Stimulated activated memory B cell treated with anti-CD40 and anti-IgM and Interleukin-4, amounts not matched to agents 10 μg/mL and 1 μg/mL and 100 μg/mL, for 72 hours (primary cell): ENCODE results near the gene MAGI3.
"Not testable (repeated sequence)": the region's sequence is repeated elsewhere in the genome, so short reads cannot be mapped to it uniquely, and the experiment has no call there.

Experiments
- ATAC-seq: fragments of 150-1000 bp; cut with Tn5 transposase; 2 replicates; pipeline ENCODE4 v1.10.0; 2021
- H3K27ac Mint-ChIP-seq: one replicate; pipeline ENCODE4 v1.8.0; 2022; ENCODE audit warnings: mild to moderate bottlenecking, mixed read lengths
- H3K27me3 Mint-ChIP-seq: one replicate; pipeline ENCODE4 v1.8.0; 2022; ENCODE audit warnings: mixed read lengths
- H3K36me3 Mint-ChIP-seq: one replicate; pipeline ENCODE4 v1.8.0; 2022; ENCODE audit warnings: mixed read lengths
- H3K4me1 Mint-ChIP-seq: one replicate; pipeline ENCODE4 v1.8.0; 2022; ENCODE audit warnings: mixed read lengths
- H3K4me3 Mint-ChIP-seq: one replicate; pipeline ENCODE4 v1.8.0; 2022; ENCODE audit warnings: mild to moderate bottlenecking, moderate library complexity, mixed read lengths
- H3K9me3 Mint-ChIP-seq: one replicate; pipeline ENCODE4 v1.8.0; 2022; ENCODE audit warnings: mixed read lengths

The MAGI3 gene

GRCh38 chr1:113391649-113392271 is 1.4 kb downstream of the MAGI3 start:
- Mint-ChIP-seq H3K4me3 (peak overlapping the region; percentile 80), H3K9me3 (no peaks in the 10 kb centered on the region), H3K36me3 (no peaks in the 10 kb centered on the region), H3K27ac (no peak overlapping the region), H3K4me1 (peaks cover 29% of the 10 kb centered on the region), H3K27me3 (peaks cover 29% of the 10 kb centered on the region)
- ATAC-seq: no peak

GRCh38 chr1:113392541-113393128 is 2.3 kb downstream of the MAGI3 start:
- no peaks in the 10 kb centered on the region for H3K36me3 Mint-ChIP-seq
- H3K9me3 Mint-ChIP-seq: no peaks in the 10 kb centered on the region
- no peak for ATAC-seq
- H3K27ac Mint-ChIP-seq: no peak overlapping the region
- no peak overlapping the region for H3K4me3 Mint-ChIP-seq
- H3K4me1 Mint-ChIP-seq: peaks cover 29% of the 10 kb centered on the region
- H3K27me3 Mint-ChIP-seq: peaks cover 29% of the 10 kb centered on the region

GRCh38 chr1:113394043-113394862 is 3.9 kb downstream of the MAGI3 start:
- Mint-ChIP-seq H3K36me3 (no peaks in the 10 kb centered on the region), H3K9me3 (no peaks in the 10 kb centered on the region), H3K27me3 (peaks cover 36% of the 10 kb centered on the region), H3K4me3 (no peak overlapping the region), H3K4me1 (peaks cover 25% of the 10 kb centered on the region), H3K27ac (no peak overlapping the region)
- no peak for ATAC-seq

- Mint-ChIP-seq H3K27ac (no peak overlapping the region), H3K9me3 (no peaks in the 10 kb centered on the region), H3K4me3 (no peak overlapping the region), H3K4me1 (peaks cover 19% of the 10 kb centered on the region), H3K27me3 (peaks cover 33% of the 10 kb centered on the region), H3K36me3 (no peaks in the 10 kb centered on the region)
- ATAC-seq: no peak
These were observed 4.5 kb downstream of the MAGI3 start for GRCh38 chr1:113394863-113395259.

- Mint-ChIP-seq H3K4me1 (peaks cover 19% of the 10 kb centered on the region), H3K27ac (no peak overlapping the region), H3K27me3 (peaks cover 33% of the 10 kb centered on the region), H3K36me3 (no peaks in the 10 kb centered on the region), H3K4me3 (no peak overlapping the region), H3K9me3 (no peaks in the 10 kb centered on the region)
- no peak for ATAC-seq
These were observed 5.8 kb downstream of the MAGI3 start for GRCh38 chr1:113396102-113396501.

- H3K9me3 Mint-ChIP-seq: no peaks in the 10 kb centered on the region
- peaks cover 33% of the 10 kb centered on the region for H3K27me3 Mint-ChIP-seq
- no peak for ATAC-seq
- no peaks in the 10 kb centered on the region for H3K36me3 Mint-ChIP-seq
- H3K27ac Mint-ChIP-seq: no peak overlapping the region
- H3K4me1 Mint-ChIP-seq: peaks cover 14% of the 10 kb centered on the region
- H3K4me3 Mint-ChIP-seq: no peak overlapping the region
These were observed 6.3 kb downstream of the MAGI3 start for GRCh38 chr1:113396585-113396984.

GRCh38 chr1:113399062-113399583 is 8.8 kb downstream of the MAGI3 start:
- ATAC-seq: no peak
- H3K27me3 Mint-ChIP-seq: peaks cover 24% of the 10 kb centered on the region
- no peak overlapping the region for H3K4me3 Mint-ChIP-seq
- H3K27ac Mint-ChIP-seq: no peak overlapping the region
- no peaks in the 10 kb centered on the region for H3K36me3 Mint-ChIP-seq
- H3K9me3 Mint-ChIP-seq: no peaks in the 10 kb centered on the region
- peaks cover 6% of the 10 kb centered on the region for H3K4me1 Mint-ChIP-seq

GRCh38 chr1:113401067-113401466 is 10.8 kb downstream of the MAGI3 start:
- no peak for ATAC-seq
- Mint-ChIP-seq H3K27ac (no peak overlapping the region), H3K4me1 (peaks cover 6% of the 10 kb centered on the region)

GRCh38 chr1:113401728-113402127 is 11.4 kb downstream of the MAGI3 start:
- no peaks in the 10 kb centered on the region for H3K36me3 Mint-ChIP-seq
- H3K4me3 Mint-ChIP-seq: no peak overlapping the region
- no peaks in the 10 kb centered on the region for H3K9me3 Mint-ChIP-seq
- no peak overlapping the region for H3K27ac Mint-ChIP-seq
- no peak for ATAC-seq
- H3K27me3 Mint-ChIP-seq: peaks cover 16% of the 10 kb centered on the region
- H3K4me1 Mint-ChIP-seq: peaks cover 6% of the 10 kb centered on the region

More at GRCh38 chr1:113401067-113401466, 10.8 kb downstream of the MAGI3 start:
- Mint-ChIP-seq H3K36me3 (no peaks in the 10 kb centered on the region), H3K4me3 (no peak overlapping the region), H3K27me3 (peaks cover 20% of the 10 kb centered on the region), H3K9me3 (no peaks in the 10 kb centered on the region)

GRCh38 chr1:113403065-113403464 is 12.8 kb downstream of the MAGI3 start:
- H3K4me1 Mint-ChIP-seq: peaks cover 6% of the 10 kb centered on the region
- H3K4me3 Mint-ChIP-seq: no peak overlapping the region
- H3K27ac Mint-ChIP-seq: no peak overlapping the region

GRCh38 chr1:113405573-113405972 is 15.3 kb downstream of the MAGI3 start:
- no peak overlapping the region for H3K27ac Mint-ChIP-seq
- H3K27me3 Mint-ChIP-seq: no peaks in the 10 kb centered on the region
- no peak for ATAC-seq
- H3K4me3 Mint-ChIP-seq: no peak overlapping the region
- H3K9me3 Mint-ChIP-seq: no peaks in the 10 kb centered on the region
- no peaks in the 10 kb centered on the region for H3K4me1 Mint-ChIP-seq
- no peaks in the 10 kb centered on the region for H3K36me3 Mint-ChIP-seq

More at GRCh38 chr1:113403065-113403464, 12.8 kb downstream of the MAGI3 start:
- no peak for ATAC-seq
- H3K27me3 Mint-ChIP-seq: peaks cover 13% of the 10 kb centered on the region
- no peaks in the 10 kb centered on the region for H3K36me3 Mint-ChIP-seq
- H3K9me3 Mint-ChIP-seq: no peaks in the 10 kb centered on the region

GRCh38 chr1:113406149-113406548 is 15.8 kb downstream of the MAGI3 start:
- H3K36me3 Mint-ChIP-seq, H3K27ac Mint-ChIP-seq, ATAC-seq, H3K27me3 Mint-ChIP-seq, H3K4me1 Mint-ChIP-seq, H3K9me3 Mint-ChIP-seq, H3K4me3 Mint-ChIP-seq: not testable (repeated sequence)

GRCh38 chr1:113409363-113409762 is 19.0 kb downstream of the MAGI3 start:
- Mint-ChIP-seq H3K9me3 (peaks cover 4% of the 10 kb centered on the region), H3K4me1 (no peaks in the 10 kb centered on the region), H3K4me3 (no peak overlapping the region), H3K36me3 (peaks cover 6% of the 10 kb centered on the region), H3K27ac (no peak overlapping the region), H3K27me3 (no peaks in the 10 kb centered on the region)
- no peak for ATAC-seq

- H3K27ac Mint-ChIP-seq, ATAC-seq, H3K4me3 Mint-ChIP-seq, H3K36me3 Mint-ChIP-seq, H3K27me3 Mint-ChIP-seq, H3K4me1 Mint-ChIP-seq, H3K9me3 Mint-ChIP-seq: not testable (repeated sequence)
These were observed 21.7 kb downstream of the MAGI3 start for GRCh38 chr1:113412020-113412419.

GRCh38 chr1:113415310-113416070 is 25.2 kb downstream of the MAGI3 start:
- Mint-ChIP-seq H3K27me3 (no peaks in the 10 kb centered on the region), H3K27ac (no peak overlapping the region), H3K36me3 (peaks cover 6% of the 10 kb centered on the region), H3K4me3 (no peak overlapping the region), H3K9me3 (peaks cover 7% of the 10 kb centered on the region), H3K4me1 (no peaks in the 10 kb centered on the region)
- no peak for ATAC-seq
